ENCODE results near the gene BAZ1A. TPM values are rescaled to one million over a fixed set of nuclear protein-coding genes. Genes with fewer than 3 reads are reported as not detected.

Gene BAZ1A
- total RNA-seq, 4 donors from 2014 or later, result 11.6 to 18.5 (median 14.7) TPM

DNA sequence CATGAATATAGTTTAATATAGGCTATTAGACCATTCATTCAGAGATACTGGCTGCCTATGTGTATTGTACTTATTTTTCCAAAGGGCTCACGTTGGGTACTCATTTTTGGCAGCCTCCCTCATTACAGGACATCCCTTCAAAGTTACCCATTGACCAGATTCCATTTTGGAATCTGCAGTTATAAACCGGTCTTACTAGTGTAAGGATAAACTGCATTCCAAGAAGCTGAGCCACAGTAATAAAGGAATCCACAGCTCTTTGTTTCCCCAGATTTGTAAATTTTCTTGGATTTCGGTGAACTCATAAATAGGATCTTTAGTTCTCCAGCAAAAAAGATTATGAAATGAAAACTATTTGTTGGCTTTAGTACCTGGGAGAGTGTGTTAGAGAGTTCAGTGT is 141.9 kb downstream of the BAZ1A start:
- intact Hi-C loops (cut with DNase I; ENCODE audit: low total_unique reads), result no loop called here
- TF ChIP-seq POLR2A (IDR thresholded peaks at IDR 0.05) (no peak), CTCF (IDR thresholded peaks at IDR 0.05 in 4 of 5, conservative IDR thresholded peaks at IDR 0.05 in 1 of 5) (no peak)
- in situ Hi-C loops (cut with MboI; ENCODE audit: low sequenced_read_pairs in 4 of 4), result no loop called here
- ATAC-seq (no peak), DNase-seq (no peak)
- H3K27me3 ChIP-seq, result no peaks in the 10 kb centered on the region
- H3K4me3 ChIP-seq, result no peak overlapping the region
- no peaks in the 10 kb centered on the region for H3K9me3 ChIP-seq
- H3K4me1 ChIP-seq, result no peaks in the 10 kb centered on the region
- no peaks in the 10 kb centered on the region for H3K36me3 ChIP-seq
- no peak overlapping the region for H3K27ac ChIP-seq

- Histone ChIP-seq H3K4me1 (no peaks in the 10 kb centered on the region), H3K9me3 (no peaks in the 10 kb centered on the region), H3K27ac (no peak overlapping the region), H3K36me3 (no peaks in the 10 kb centered on the region), H3K4me3 (no peak overlapping the region), H3K27me3 (no peaks in the 10 kb centered on the region)
- ATAC-seq (no peak), DNase-seq (no peak)
- intact Hi-C loops (cut with DNase I; ENCODE audit: low total_unique reads) (no loop called here), in situ Hi-C loops (cut with MboI; ENCODE audit: low sequenced_read_pairs in 4 of 4) (no loop called here)
- no peak for TF ChIP-seq POLR2A (IDR thresholded peaks at IDR 0.05)
- no peak for TF ChIP-seq CTCF (IDR thresholded peaks at IDR 0.05 in 4 of 5, conservative IDR thresholded peaks at IDR 0.05 in 1 of 5)
Observed at GRCh38 chr14:34732802-34733201, 142.4 kb downstream of the BAZ1A start.

GRCh38 chr14:34723867-34724266 is 151.3 kb downstream of the BAZ1A start:
- Histone ChIP-seq H3K9me3 (no peaks in the 10 kb centered on the region), H3K4me1 (peaks cover 4% of the 10 kb centered on the region in 2 donors), H3K36me3 (no peaks in the 10 kb centered on the region), H3K27me3 (no peaks in the 10 kb centered on the region), H3K27ac (no peak overlapping the region), H3K4me3 (no peak overlapping the region)
- intact Hi-C loops (cut with DNase I; ENCODE audit: low total_unique reads) (loop anchor here (1.0 kb wide), 1 partner anchor 52 kb away; no protein-coding TSS in a partner anchor), in situ Hi-C loops (cut with MboI; ENCODE audit: low sequenced_read_pairs in 4 of 4) (loop anchor here (5.0 to 25.0 kb wide), 2 partner anchors 52 to 688 kb away; partner anchors contain the start of gene NFKBIA (in 1 of the 4))
- no peak for TF ChIP-seq POLR2A (IDR thresholded peaks at IDR 0.05)
- no peak for TF ChIP-seq CTCF (IDR thresholded peaks at IDR 0.05 in 4 of 5, conservative IDR thresholded peaks at IDR 0.05 in 1 of 5)
- ATAC-seq, result no peak
- DNase-seq, result no peak

DNA sequence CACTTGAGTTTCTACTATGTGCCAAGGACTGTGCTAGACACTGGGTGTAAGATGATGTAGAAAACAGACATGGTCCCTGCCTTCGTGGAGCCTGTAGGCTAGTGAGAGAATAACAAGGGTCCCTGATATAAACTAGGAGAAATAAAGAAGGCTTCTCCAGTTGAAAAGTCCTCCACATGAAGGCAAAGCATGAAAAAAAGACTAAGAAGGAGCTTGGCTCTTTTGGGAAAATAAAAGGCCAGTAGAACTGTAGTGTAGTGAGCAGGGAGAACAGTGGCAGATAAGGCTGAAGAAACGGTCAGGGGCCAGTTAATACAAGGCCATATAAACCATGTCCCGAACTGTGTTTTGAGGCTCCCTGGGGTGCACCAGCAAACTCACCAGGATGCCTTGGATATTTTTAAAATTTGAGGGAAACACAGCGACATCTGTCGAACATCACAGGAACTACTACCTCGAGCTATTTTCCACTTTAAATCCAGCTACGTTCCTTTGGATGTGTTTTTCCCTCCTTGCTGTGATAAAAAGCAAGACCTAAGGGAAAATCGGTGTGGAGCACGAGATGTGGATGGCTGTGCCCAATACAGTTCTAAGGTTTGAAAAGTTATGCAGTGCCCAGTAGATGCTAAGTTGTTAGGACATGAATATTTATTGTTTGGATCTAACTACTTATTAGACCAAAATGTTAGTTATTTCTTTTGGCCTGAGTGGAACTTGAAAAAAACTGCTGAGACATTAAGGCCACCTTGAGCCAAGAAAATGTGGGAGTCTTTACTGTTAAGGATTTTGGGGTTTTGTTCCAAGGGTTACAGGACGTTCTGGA is 152.2 kb downstream of the BAZ1A start:
- H3K4me1 ChIP-seq, result peaks cover 4% of the 10 kb centered on the region in 2 donors
- intact Hi-C loops (cut with DNase I; ENCODE audit: low total_unique reads) (loop anchor here (1.0 kb wide), 1 partner anchor 51 kb away; no protein-coding TSS in a partner anchor), in situ Hi-C loops (cut with MboI; ENCODE audit: low sequenced_read_pairs in 4 of 4) (loop anchor here (5.0 to 25.0 kb wide), 2 partner anchors 51 to 689 kb away; partner anchors contain the start of gene NFKBIA (in 1 of the 4))
- TF ChIP-seq CTCF (IDR thresholded peaks at IDR 0.05 in 4 of 5, conservative IDR thresholded peaks at IDR 0.05 in 1 of 5) (peak; percentile 80 to 87 (median 86)), POLR2A (IDR thresholded peaks at IDR 0.05) (no peak)
- H3K27ac ChIP-seq, result no peak overlapping the region
- DNase-seq (peak in 1 of 2 donors; percentile 28), ATAC-seq (peak; percentile 73 to 88)
- no peaks in the 10 kb centered on the region for H3K27me3 ChIP-seq
- no peaks in the 10 kb centered on the region for H3K36me3 ChIP-seq
- H3K9me3 ChIP-seq, result no peaks in the 10 kb centered on the region
- peak overlapping the region in 1 of 4 donors; percentile 9 for H3K4me3 ChIP-seq
